Pancreas (tissue), 10 donors: ENCODE measurements around the gene SHANK2. TPM values are rescaled to one million over a fixed set of nuclear protein-coding genes. Genes with fewer than 3 reads are reported as not detected.

ENCODE experiments used
- ATAC-seq, 4 donors: fragments of 200-7000 bp; cut with Tn5 transposase; one replicate each; pipeline versions ENCODE4 v1.8.0 to v1.9.1; 2020; ENCODE audit warnings: mild to moderate bottlenecking in 4 of 4, moderate library complexity in 4 of 4
- DNase-seq, 6 donors: peaks; one replicate each; pipeline ENCODE4 v3.0.0-alpha.2; 2020
- FAIRE-seq: peaks from 2 replicates; lab custom pipeline; 2012; peaks lifted over from hg19 to GRCh38; lab: Jason Lieb, UNC
- H3K27ac ChIP-seq, 4 donors: fragments of 200-600 bp; sonication (generic); 1 replicate in 3 of 4; 2 replicates in 1 of 4; pipeline versions ENCODE4 v1.5.0 to v1.8.0; 2020
- H3K27me3 ChIP-seq, 4 donors: fragments of 200-600 bp; one replicate each; pipeline ENCODE4 v1.8.0; 2021
- H3K36me3 ChIP-seq, 3 donors: fragments of 200-600 bp; sonication (generic) in 1 of 3; one replicate each; pipeline versions ENCODE4 v1.5.0 to v1.8.0; 2020 to 2021
- H3K4me1 ChIP-seq, 3 donors: fragments of 200-600 bp; one replicate each; pipeline ENCODE4 v1.8.0; 2021
- H3K4me3 ChIP-seq, 4 donors: fragments of 200-600 bp; sonication (generic) in 2 of 4; one replicate each; pipeline versions ENCODE4 v1.5.0 to v1.8.0; 2020 to 2021
- H3K9me3 ChIP-seq, 4 donors: fragments of 200-600 bp; one replicate each; pipeline ENCODE4 v1.8.0; 2021
- CTCF ChIP-seq, 4 donors: fragments of 200-600 bp; sonication (generic) in 3 of 4; IDR thresholded peaks; one replicate each; pipeline versions ENCODE4 v1.5.0 to v1.8.0; 2021; ENCODE audit warnings: antibody characterized with exemption in 4 of 4
- WGBS, 2 donors: extraction: QIAGEN DNeasy Blood & Tissue Kit; methylation state at CpG; one replicate each; pipeline ENCODE4 v1.1.7; 2013; 5-methylcytosine and 5-hydroxymethylcytosine counted together
- intact Hi-C, 3 donors: fragments of 100-400 bp; cut with DNase I; formaldehyde crosslinking; loops; one replicate each; pipeline versions ENCODE4 v1.11.1 to v1.14.2; 2022
- polyA plus RNA-seq, 2 donors: library from polyadenylated mRNA; stranded (reverse); fragments of 200-250 nt; gene quantifications; one replicate each; pipeline ENCODE4 v1.2.3, GENCODE V29; 2013
- total RNA-seq, 6 donors: library from RNA; stranded (reverse); fragmentation: NEBNext Ultra II Directional in 4 of 6; extraction: Animal tissue kit (Norgen Biotek cat#: 25700) in 4 of 6; gene quantifications; one replicate each; pipeline versions ENCODE4 v1.2.1 to v1.2.4, GENCODE V29; 2021 to 2023
- donor health status: healthy with polysubstance abuse.
- donor health status: DM: no; HTN: no; CAD: no; lungs with moderate emphysema.
- donor health status: DM: no; HTN: no; CAD: no.
- donor health status: control.
- donor health status: control.
- donor health status: Bipolar disorder and iron deficiency.
- donor health status: DM: yes; HTN: yes; CAD: no.
- donor health status: DM: no; HTN: no; CAD: no.
- donor health status: DM: no; HTN: no; CAD: no.
- donor health status: DM: yes; HTN: yes; CAD: no.

SHANK2 gene
- total and polyA plus RNA-seq, 8 donors, result 8.4 to 44.9 (median 28.8) TPM

- 93 to 96% methylated on average over 12 of the region's 12 CpGs for WGBS, 2 donors
- no peak for TF ChIP-seq CTCF (IDR thresholded peaks at IDR 0.05)
- H3K9me3 ChIP-seq, result no peaks in the 10 kb centered on the region
- DNase-seq (peak in 1 of 6 donors; percentile 22), ATAC-seq (no peak), FAIRE-seq (no peak)
- H3K4me3 ChIP-seq, result no peak overlapping the region
- H3K27me3 ChIP-seq, result no peaks in the 10 kb centered on the region
- intact Hi-C loops, result loop anchor here in 1 of 3 donors (10.0 kb wide), 1 partner anchor 125 kb away; no protein-coding TSS in a partner anchor
- peaks cover 0 to 6% (median 0%) of the 10 kb centered on the region in 3 donors for H3K36me3 ChIP-seq
- no peaks in the 10 kb centered on the region for H3K4me1 ChIP-seq
- peak overlapping the region in 2 of 4 donors; percentile 60 to 77 for H3K27ac ChIP-seq
Measured at GRCh38 chr11:71240061-71240690, 12.2 kb downstream of the SHANK2 start.

DNA sequence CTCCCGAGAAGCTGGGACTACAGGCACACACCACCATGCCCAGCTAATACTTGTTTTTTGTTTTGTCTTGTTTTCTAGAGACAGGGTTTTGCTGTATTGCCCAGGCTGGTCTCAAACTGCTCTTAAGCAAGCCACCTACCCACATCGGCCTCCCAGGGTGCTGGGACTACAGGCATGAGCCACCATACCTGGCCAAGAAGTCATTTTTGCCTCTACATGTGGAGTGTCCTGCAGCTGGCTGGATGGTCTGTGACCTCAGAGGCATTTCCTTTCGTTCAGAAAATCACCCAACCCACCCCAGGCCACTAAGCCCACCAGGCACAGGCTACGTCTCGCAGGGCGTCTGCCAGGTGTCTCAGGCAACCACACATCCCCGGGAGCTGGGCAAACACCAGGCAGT is 12.8 kb downstream of the SHANK2 start:
- no peak for TF ChIP-seq CTCF (IDR thresholded peaks at IDR 0.05)
- Histone ChIP-seq H3K36me3 (peaks cover 0 to 6% (median 0%) of the 10 kb centered on the region in 3 donors), H3K27ac (no peak overlapping the region), H3K27me3 (no peaks in the 10 kb centered on the region), H3K4me3 (no peak overlapping the region), H3K4me1 (no peaks in the 10 kb centered on the region), H3K9me3 (no peaks in the 10 kb centered on the region)
- FAIRE-seq, result no peak
- WGBS, 2 donors, result 88 to 93% methylated on average over 7 of the region's 7 CpGs
- intact Hi-C loops, result no loop called here
- no peak for ATAC-seq
- peak in 1 of 6 donors; percentile 16 for DNase-seq

DNA sequence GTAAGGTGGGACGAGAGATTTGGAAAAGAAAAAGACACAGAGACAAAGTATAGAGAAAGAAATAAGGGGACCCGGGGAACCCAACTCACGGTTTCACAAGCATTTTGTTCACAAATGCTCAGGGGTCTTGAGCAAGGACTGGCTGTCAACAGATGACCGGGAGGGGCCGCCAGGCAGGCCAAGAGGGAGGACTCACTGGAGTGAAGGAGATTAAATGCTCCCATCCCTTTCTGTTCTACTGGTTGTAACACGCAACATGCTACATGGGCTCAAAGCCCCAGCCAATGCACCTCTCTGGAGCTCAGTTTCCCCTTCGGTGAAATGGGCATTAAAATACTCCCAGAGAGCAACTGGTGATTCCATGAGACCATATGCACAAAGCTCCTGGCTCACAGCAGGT is 13.4 kb downstream of the SHANK2 start:
- intact Hi-C loops, result no loop called here
- no peak overlapping the region for H3K4me3 ChIP-seq
- ATAC-seq (no peak), FAIRE-seq (no peak), DNase-seq (peak in 1 of 6 donors; percentile 11)
- no peak overlapping the region for H3K27ac ChIP-seq
- TF ChIP-seq CTCF (IDR thresholded peaks at IDR 0.05), result no peak
- H3K4me1 ChIP-seq, result no peaks in the 10 kb centered on the region
- H3K27me3 ChIP-seq, result no peaks in the 10 kb centered on the region
- 94 to 97% methylated on average over 7 of the region's 7 CpGs for WGBS, 2 donors
- no peaks in the 10 kb centered on the region for H3K9me3 ChIP-seq
- peaks cover 0 to 6% (median 0%) of the 10 kb centered on the region in 3 donors for H3K36me3 ChIP-seq

- intact Hi-C loops, result no loop called here
Measured at GRCh38 chr11:71238285-71238875, 14.0 kb downstream of the SHANK2 start.

More at GRCh38 chr11:71238285-71238875, 14.0 kb downstream of the SHANK2 start:
- 94 to 96% methylated on average over 8 of the region's 8 CpGs for WGBS, 2 donors
- no peak for FAIRE-seq
- Histone ChIP-seq H3K9me3 (no peaks in the 10 kb centered on the region), H3K27me3 (no peaks in the 10 kb centered on the region), H3K27ac (no peak overlapping the region), H3K4me3 (no peak overlapping the region), H3K4me1 (no peaks in the 10 kb centered on the region), H3K36me3 (peaks cover 0 to 6% (median 0%) of the 10 kb centered on the region in 3 donors)
- DNase-seq, result peak in 1 of 6 donors; percentile 17
- TF ChIP-seq CTCF (IDR thresholded peaks at IDR 0.05), result no peak
- ATAC-seq, result no peak
